Bronchial epithelial cell (primary cell): ENCODE data around the gene CCL15. TPM values are rescaled to one million over a fixed set of nuclear protein-coding genes. Genes with fewer than 3 reads are reported as not detected.

ENCODE experiments used
- DNase-seq: peaks from one replicate; pipeline ENCODE4 v3.0.0-alpha.2; 2010; ENCODE audit warnings: low read depth
- FAIRE-seq: peaks from 2 replicates; lab custom pipeline; 2011; peaks lifted over from hg19 to GRCh38; lab: Jason Lieb, UNC
- H3K27me3 ChIP-seq: 2 replicates; pipeline ENCODE4 v1.5.1; 2011; ENCODE audit warnings: low read length; ENCODE audit not compliant: control insufficient read depth, insufficient read depth
- H3K36me3 ChIP-seq: 2 replicates; pipeline ENCODE4 v1.5.1; 2011; ENCODE audit warnings: low read length; ENCODE audit not compliant: control insufficient read depth, insufficient read depth
- H3K4me3 ChIP-seq: 2 replicates; pipeline ENCODE4 v1.5.1; 2011; ENCODE audit warnings: mild to moderate bottlenecking, low read depth, low read length, control low read depth
- CTCF ChIP-seq: IDR thresholded peaks from 2 replicates; pipeline ENCODE4 v1.5.1; 2011; ENCODE audit warnings: mild to moderate bottlenecking, moderate library complexity, low read length, control low read depth, inconsistent platforms; ENCODE audit not compliant: insufficient read depth, severe bottlenecking
- total RNA-seq: library from RNA; depleted of rRNA; stranded (reverse); fragments of >200 nt; gene quantifications from 2 replicates; pipeline ENCODE4 v1.2.1, GENCODE V29; 2014

Gene CCL15
- total RNA-seq, 1 donor from 2014 or later = not detected

GRCh38 chr17:35991075-35991474 is 10.3 kb downstream of the CCL15 start:
- no peak for DNase-seq
- Histone ChIP-seq H3K4me3 (no peak overlapping the region), H3K36me3 (no peaks in the 10 kb centered on the region), H3K27me3 (no peaks in the 10 kb centered on the region)
- no peak for TF ChIP-seq CTCF
- no peak for FAIRE-seq

- no peaks in the 10 kb centered on the region for H3K36me3 ChIP-seq
- DNase-seq = no peak
- H3K27me3 ChIP-seq = no peaks in the 10 kb centered on the region
- FAIRE-seq = no peak
- no peak overlapping the region for H3K4me3 ChIP-seq
- no peak for TF ChIP-seq CTCF
Observed at GRCh38 chr17:35988164-35988563, 13.2 kb downstream of the CCL15 start.

GRCh38 chr17:35986643-35987042 is 14.7 kb downstream of the CCL15 start, which contains the start of gene CCL14:
CCL14 (minus strand) TSS chr17:35986729; CDS start chr17:35986649, 80 bp downstream.
- DNase-seq (no peak), FAIRE-seq (no peak)
- Histone ChIP-seq H3K4me3 (no peak within 1 kb of the TSS), H3K27me3 (no peaks in the 10 kb centered on the region), H3K36me3 (no peaks in the 10 kb centered on the region)
- TF ChIP-seq CTCF = no peak

GRCh38 chr17:35984140-35984539 is 17.2 kb downstream of the CCL15 start:
- FAIRE-seq (no peak), DNase-seq (no peak)
- no peak overlapping the region for H3K4me3 ChIP-seq
- no peak for TF ChIP-seq CTCF
- no peaks in the 10 kb centered on the region for H3K27me3 ChIP-seq
- no peaks in the 10 kb centered on the region for H3K36me3 ChIP-seq

- H3K36me3 ChIP-seq = no peaks in the 10 kb centered on the region
- H3K4me3 ChIP-seq = no peak overlapping the region
- no peaks in the 10 kb centered on the region for H3K27me3 ChIP-seq
- no peak for DNase-seq
- no peak for FAIRE-seq
- TF ChIP-seq CTCF = no peak
Observed at GRCh38 chr17:35982409-35983191, 18.8 kb downstream of the CCL15 start.
